Measurements from ENCODE around the gene COL6A5.

- TF ChIP-seq CTCF (IDR thresholded peaks at IDR 0.05; ENCODE audit: insufficient read depth, low read length, poor library complexity, severe bottlenecking) (no peak), EZH2phosphoT487 (conservative IDR thresholded peaks at IDR 0.05; ENCODE audit: low read length) (no peak)
Measured at GRCh38 chr3:130504701-130505100, 159.2 kb downstream of the COL6A5 start.
